T-cell (primary cell): ENCODE results near the gene JAZF1. TPM values are rescaled to one million over a fixed set of nuclear protein-coding genes. Genes with fewer than 3 reads are reported as not detected.

Experiments
- ATAC-seq, 4 experiments: fragments of 200-7000 bp in 3 of 4; fragments of 150-1000 bp in 1 of 4; cut with Tn5 transposase; replicated peaks in 1 of 4; 1 replicate in 3 of 4; 2 replicates in 1 of 4; pipeline ENCODE4 v1.10.0; 2021; ENCODE audit warnings: moderate library complexity in 3 of 4, mild to moderate bottlenecking in 2 of 4, moderate number of reproducible peaks in 1 of 4
- CTCF ChIA-PET, 2 donors: fragments of 300-600 bp; sonication (Branson Sonifier 250); formaldehyde crosslinking; loops; one replicate each; lab custom pipeline; 2022; ENCODE audit warnings: antibody characterized with exemption in 2 of 2; lab: Charles Lee
- POLR2A ChIA-PET, 2 donors: fragments of 300-600 bp; sonication (Branson Sonifier 250); formaldehyde crosslinking; loops; one replicate each; lab custom pipeline; 2022; ENCODE audit warnings: antibody characterized with exemption in 2 of 2; lab: Charles Lee
- DNase-seq, 35 experiments: peaks; one replicate each; pipeline versions ENCODE4 v3.0.0 to v3.0.0-alpha.2; 2013 to 2023
- H3K27ac ChIP-seq: one replicate; pipeline ENCODE4 v1.5.1; 2013; ENCODE audit warnings: low read length
- H3K27me3 ChIP-seq, 2 experiments: replicated peaks in 1 of 2; 1 replicate in 1 of 2; 2 replicates in 1 of 2; pipeline versions ENCODE4 v1.6.1 to v1.7.0; 2013; ENCODE audit warnings: low read length in 1 of 2, mixed read lengths in 1 of 2; ENCODE audit not compliant: control insufficient read depth in 2 of 2, insufficient read depth in 2 of 2; ENCODE audit errors: extremely low read depth in 1 of 2
- H3K36me3 ChIP-seq, 2 donors: 1 replicate in 1 of 2; 2 replicates in 1 of 2; pipeline versions ENCODE4 v1.6.1 to v1.7.0; 2013; ENCODE audit warnings: low read length in 1 of 2; ENCODE audit not compliant: control insufficient read depth in 2 of 2, insufficient read depth in 1 of 2; ENCODE audit errors: extremely low read depth in 1 of 2
- H3K4me1 ChIP-seq, 2 experiments: 1 replicate in 1 of 2; 2 replicates in 1 of 2; pipeline versions ENCODE4 v1.6.1 to v1.7.0; 2013; ENCODE audit warnings: low read length in 2 of 2, mixed read lengths in 1 of 2; ENCODE audit not compliant: insufficient read depth in 2 of 2, control insufficient read depth in 1 of 2; ENCODE audit errors: extremely low read depth in 1 of 2
- H3K4me3 ChIP-seq, 2 donors: 1 replicate in 1 of 2; 2 replicates in 1 of 2; pipeline versions ENCODE4 v1.5.1 to v1.7.0; 2013; ENCODE audit warnings: mild to moderate bottlenecking in 2 of 2, low read length in 1 of 2, moderate library complexity in 1 of 2; ENCODE audit not compliant: control insufficient read depth in 1 of 2; ENCODE audit errors: extremely low read depth in 1 of 2
- H3K9me3 ChIP-seq: 2 replicates; pipeline ENCODE4 v1.7.0; 2013
- H3K27ac Mint-ChIP-seq, 2 donors: one replicate each; pipeline ENCODE4 v1.8.0; 2020 to 2021; ENCODE audit warnings: mild to moderate bottlenecking in 2 of 2, mixed read lengths in 2 of 2
- H3K27me3 Mint-ChIP-seq, 2 donors: one replicate each; pipeline ENCODE4 v1.8.0; 2021 to 2022; ENCODE audit warnings: mixed read lengths in 2 of 2
- H3K36me3 Mint-ChIP-seq: one replicate; pipeline ENCODE4 v1.8.0; 2021; ENCODE audit warnings: mixed read lengths
- H3K4me1 Mint-ChIP-seq, 3 donors: one replicate each; pipeline ENCODE4 v1.8.0; 2020 to 2022; ENCODE audit warnings: mixed read lengths in 3 of 3, mild to moderate bottlenecking in 1 of 3
- H3K4me3 Mint-ChIP-seq, 3 donors: one replicate each; pipeline ENCODE4 v1.8.0; 2020 to 2022; ENCODE audit warnings: mild to moderate bottlenecking in 3 of 3, mixed read lengths in 3 of 3, moderate library complexity in 3 of 3
- H3K9me3 Mint-ChIP-seq, 3 donors: one replicate each; pipeline ENCODE4 v1.8.0; 2020 to 2022; ENCODE audit warnings: mixed read lengths in 3 of 3
- WGBS: methylation state at CpG from one replicate; pipeline ENCODE4 v1.1.5; 2013; ENCODE audit warnings: missing lambda C conversion rate; ENCODE audit not compliant: insufficient coverage; 5-methylcytosine and 5-hydroxymethylcytosine counted together
- total RNA-seq, 35 experiments: library from RNA in 6 of 35; stranded (reverse) in 6 of 35; fragments of 120-200 nt in 1 of 35; gene quantifications; one replicate each; pipeline versions ENCODE4 v1.2.1 to v1.2.4 and lab custom pipeline; 2013 to 2026

The JAZF1 gene
- total RNA-seq, 5 donors from 2014 or later (not counting 1 experiment from before 2014, with no cell fraction given), result 9.6 to 22.1 (median 15.9) TPM

- Histone ChIP-seq H3K27me3 (no peaks in the 10 kb centered on the region), H3K36me3 (no peaks in the 10 kb centered on the region), H3K9me3 (no peaks in the 10 kb centered on the region), H3K4me3 (no peak overlapping the region), H3K27ac (no peak overlapping the region), H3K4me1 (peaks cover 12 to 13% of the 10 kb centered on the region in 2 experiments)
- ATAC-seq, result no peak
- Mint-ChIP-seq H3K36me3 (peaks cover 16% of the 10 kb centered on the region), H3K27me3 (no peaks in the 10 kb centered on the region), H3K4me3 (peak overlapping the region in 2 of 3 donors; percentile 67 to 72), H3K27ac (peak overlapping the region; percentile 85 to 92), H3K9me3 (peaks cover 0 to 1% (median under 1%) of the 10 kb centered on the region in 3 donors), H3K4me1 (peaks cover 29 to 48% (median 34%) of the 10 kb centered on the region in 3 donors)
- ChIA-PET POLR2A (no interaction called here), CTCF (interaction anchor here in 1 of 2 donors (0.6 to 0.8 kb wide), 2 partner anchors 19 to 907 kb away, joined by 3 read pairs; no protein-coding TSS in a partner anchor)
- 82% methylated on average over 10 of the region's 12 CpGs for WGBS
- DNase-seq, result no peak
These were observed 209.3 kb downstream of the JAZF1 start for GRCh38 chr7:27971171-27971812.

GRCh38 chr7:27970350-27970749 is 210.2 kb downstream of the JAZF1 start:
- Histone ChIP-seq H3K4me1 (peaks cover 12 to 13% of the 10 kb centered on the region in 2 experiments), H3K27ac (no peak overlapping the region), H3K36me3 (no peaks in the 10 kb centered on the region), H3K4me3 (no peak overlapping the region), H3K27me3 (no peaks in the 10 kb centered on the region), H3K9me3 (no peaks in the 10 kb centered on the region)
- Mint-ChIP-seq H3K27ac (no peak overlapping the region), H3K27me3 (no peaks in the 10 kb centered on the region), H3K36me3 (peaks cover 16% of the 10 kb centered on the region), H3K4me1 (peaks cover 34 to 53% (median 34%) of the 10 kb centered on the region in 3 donors), H3K4me3 (no peak overlapping the region), H3K9me3 (no peaks in the 10 kb centered on the region)
- DNase-seq (no peak), ATAC-seq (no peak)
- CTCF ChIA-PET, result interaction anchor here in 1 of 2 donors (0.8 kb wide), 1 partner anchor 18 kb away, joined by 3 read pairs; no protein-coding TSS in a partner anchor
- POLR2A ChIA-PET, result interaction anchor here in 1 of 2 donors (0.5 to 0.6 kb wide), 2 partner anchors 188 to 288 kb away, joined by 3 read pairs; no protein-coding TSS in a partner anchor
- no CpG with 5 or more reads among the region's 4 CpGs for WGBS

- H3K36me3 ChIP-seq, result no peaks in the 10 kb centered on the region
- WGBS, result no CpG with 5 or more reads among the region's 6 CpGs
- Mint-ChIP-seq H3K36me3 (peaks cover 15% of the 10 kb centered on the region), H3K4me1 (peaks cover 31 to 46% (median 34%) of the 10 kb centered on the region in 3 donors), H3K27ac (peak overlapping the region in 1 of 2 donors; percentile 50), H3K27me3 (no peaks in the 10 kb centered on the region), H3K4me3 (no peak overlapping the region), H3K9me3 (no peaks in the 10 kb centered on the region)
- ATAC-seq, result no peak
- no peak overlapping the region for H3K27ac ChIP-seq
- H3K9me3 ChIP-seq, result no peaks in the 10 kb centered on the region
- no peak overlapping the region for H3K4me3 ChIP-seq
- no peaks in the 10 kb centered on the region for H3K27me3 ChIP-seq
- peaks cover 12 to 13% of the 10 kb centered on the region in 2 experiments for H3K4me1 ChIP-seq
- ChIA-PET POLR2A (no interaction called here), CTCF (interaction anchor here in 1 of 2 donors (0.6 kb wide), 1 partner anchor 216 kb away, joined by 3 read pairs; no protein-coding TSS in a partner anchor)
- DNase-seq, result no peak
These were observed 211.2 kb downstream of the JAZF1 start for GRCh38 chr7:27969346-27969745.

GRCh38 chr7:27967639-27968038 is 213.0 kb downstream of the JAZF1 start:
- H3K36me3 Mint-ChIP-seq, result peaks cover 12% of the 10 kb centered on the region
- CTCF ChIA-PET, result interaction anchor here in 1 of 2 donors (0.5 kb wide), 1 partner anchor 818 kb away, joined by 3 read pairs; no protein-coding TSS in a partner anchor

GRCh38 chr7:27966219-27966780 is 214.3 kb downstream of the JAZF1 start:
- DNase-seq, result no peak
- CTCF ChIA-PET, result interaction anchor here in 1 of 2 donors (0.6 kb wide), 1 partner anchor 1597 kb away, joined by 3 read pairs; no protein-coding TSS in a partner anchor
- no CpG with 5 or more reads among the region's 3 CpGs for WGBS

More at GRCh38 chr7:27967639-27968038, 213.0 kb downstream of the JAZF1 start:
- Histone ChIP-seq H3K27me3 (no peaks in the 10 kb centered on the region), H3K4me1 (peaks cover 5 to 6% of the 10 kb centered on the region in 2 experiments), H3K4me3 (no peak overlapping the region), H3K36me3 (no peaks in the 10 kb centered on the region), H3K9me3 (no peaks in the 10 kb centered on the region), H3K27ac (no peak overlapping the region)
- Mint-ChIP-seq H3K4me1 (peaks cover 19 to 35% (median 26%) of the 10 kb centered on the region in 3 donors), H3K4me3 (no peak overlapping the region), H3K27me3 (no peaks in the 10 kb centered on the region), H3K27ac (no peak overlapping the region), H3K9me3 (no peaks in the 10 kb centered on the region)
- WGBS, result no CpG with 5 or more reads among the region's 1 CpG
- POLR2A ChIA-PET, result no interaction called here
- ATAC-seq (no peak), DNase-seq (no peak)

GRCh38 chr7:27965650-27966049 is 214.9 kb downstream of the JAZF1 start:
- DNase-seq (no peak), ATAC-seq (no peak)
- peaks cover 5% of the 10 kb centered on the region for H3K36me3 Mint-ChIP-seq
- Histone ChIP-seq H3K9me3 (no peaks in the 10 kb centered on the region), H3K27me3 (no peaks in the 10 kb centered on the region), H3K36me3 (no peaks in the 10 kb centered on the region), H3K4me1 (no peaks in the 10 kb centered on the region), H3K27ac (no peak overlapping the region), H3K4me3 (no peak overlapping the region)
- no peak overlapping the region for H3K4me3 Mint-ChIP-seq
- no peak overlapping the region for H3K27ac Mint-ChIP-seq
- POLR2A ChIA-PET, result no interaction called here
- peaks cover 0 to 22% (median 9%) of the 10 kb centered on the region in 3 donors for H3K4me1 Mint-ChIP-seq
- no CpG with 5 or more reads among the region's 2 CpGs for WGBS
- no peaks in the 10 kb centered on the region for H3K9me3 Mint-ChIP-seq
- no peaks in the 10 kb centered on the region for H3K27me3 Mint-ChIP-seq
- CTCF ChIA-PET, result no interaction called here

More at GRCh38 chr7:27966219-27966780, 214.3 kb downstream of the JAZF1 start:
- Mint-ChIP-seq H3K27ac (no peak overlapping the region), H3K36me3 (peaks cover 8% of the 10 kb centered on the region), H3K27me3 (no peaks in the 10 kb centered on the region), H3K4me3 (no peak overlapping the region), H3K4me1 (peaks cover 5 to 25% (median 12%) of the 10 kb centered on the region in 3 donors), H3K9me3 (no peaks in the 10 kb centered on the region)
- H3K4me1 ChIP-seq, result no peaks in the 10 kb centered on the region
- H3K27ac ChIP-seq, result no peak overlapping the region
- H3K9me3 ChIP-seq, result no peaks in the 10 kb centered on the region
- no peaks in the 10 kb centered on the region for H3K36me3 ChIP-seq
- no peak overlapping the region for H3K4me3 ChIP-seq
- no peak for ATAC-seq
- no peaks in the 10 kb centered on the region for H3K27me3 ChIP-seq
- POLR2A ChIA-PET, result no interaction called here
